Activated naive CD4-positive, alpha-beta T cell treated with anti-CD3 and anti-CD28 coated beads for 36 hours (primary cell): ENCODE data around the gene PTPRQ. TPM values are rescaled to one million over a fixed set of nuclear protein-coding genes. Genes with fewer than 3 reads are reported as not detected.
"Not testable (repeated sequence)": the region's sequence is repeated elsewhere in the genome, so short reads cannot be mapped to it uniquely, and the experiment has no call there.

Experiments
- CTCF ChIA-PET: fragments of 350-600 bp; sonication (Branson Sonifier 250); formaldehyde crosslinking; loops from one replicate; lab custom pipeline; 2021; ENCODE audit warnings: antibody characterized with exemption; lab: Charles Lee
- DNase-seq: peaks from one replicate; pipeline ENCODE4 v3.0.0-alpha.2; 2020
- H3K27ac Mint-ChIP-seq: one replicate; pipeline ENCODE4 v1.8.0; 2021; ENCODE audit warnings: mild to moderate bottlenecking, mixed read lengths
- H3K27me3 Mint-ChIP-seq: one replicate; pipeline ENCODE4 v1.8.0; 2021; ENCODE audit warnings: low read depth, mixed read lengths
- H3K36me3 Mint-ChIP-seq: one replicate; pipeline ENCODE4 v1.8.0; 2021; ENCODE audit warnings: low read depth, mixed read lengths
- H3K4me1 Mint-ChIP-seq: one replicate; pipeline ENCODE4 v1.8.0; 2021; ENCODE audit warnings: low read depth, mixed read lengths
- H3K4me3 Mint-ChIP-seq: one replicate; pipeline ENCODE4 v1.8.0; 2021; ENCODE audit warnings: mild to moderate bottlenecking, moderate library complexity, mixed read lengths
- H3K9me3 Mint-ChIP-seq: one replicate; pipeline ENCODE4 v1.8.0; 2021; ENCODE audit warnings: mixed read lengths
- intact Hi-C: fragments of 100-400 bp; cut with micrococcal nuclease; formaldehyde crosslinking; loops from one replicate; pipeline ENCODE4 v1.15.1; 2023
- total RNA-seq, 2 experiments: library from RNA; stranded (reverse); gene quantifications; one replicate each; pipeline ENCODE4 v1.2.3, GENCODE V29; 2021

Gene PTPRQ
- total RNA-seq, 2 experiments from 2014 or later = not detected

- Mint-ChIP-seq H3K27ac (no peak overlapping the region), H3K36me3 (no peaks in the 10 kb centered on the region), H3K4me1 (no peaks in the 10 kb centered on the region), H3K9me3 (no peaks in the 10 kb centered on the region), H3K27me3 (no peaks in the 10 kb centered on the region), H3K4me3 (no peak overlapping the region)
- CTCF ChIA-PET = no interaction called here
- DNase-seq = no peak
- intact Hi-C loops = no loop called here
Measured at GRCh38 chr12:80441921-80442320, 2.1 kb upstream of the PTPRQ start.

- Mint-ChIP-seq H3K36me3 (no peaks in the 10 kb centered on the region), H3K4me1 (no peaks in the 10 kb centered on the region), H3K4me3 (no peak overlapping the region), H3K27me3 (no peaks in the 10 kb centered on the region), H3K27ac (no peak overlapping the region), H3K9me3 (no peaks in the 10 kb centered on the region)
- intact Hi-C loops = no loop called here
- CTCF ChIA-PET = no interaction called here
- no peak for DNase-seq
Measured at GRCh38 chr12:80442426-80443222, 1.4 kb upstream of the PTPRQ start.

- H3K27ac Mint-ChIP-seq = no peak overlapping the region
- no peaks in the 10 kb centered on the region for H3K4me1 Mint-ChIP-seq
- H3K36me3 Mint-ChIP-seq = no peaks in the 10 kb centered on the region
- intact Hi-C loops = no loop called here
- no peak overlapping the region for H3K4me3 Mint-ChIP-seq
- no peaks in the 10 kb centered on the region for H3K27me3 Mint-ChIP-seq
- DNase-seq = no peak
- CTCF ChIA-PET = no interaction called here
- no peaks in the 10 kb centered on the region for H3K9me3 Mint-ChIP-seq
Measured at GRCh38 chr12:80445083-80445793, 1.2 kb downstream of the PTPRQ start.

- Mint-ChIP-seq H3K36me3 (no peaks in the 10 kb centered on the region), H3K27me3 (no peaks in the 10 kb centered on the region), H3K4me1 (no peaks in the 10 kb centered on the region), H3K27ac (no peak overlapping the region), H3K4me3 (no peak overlapping the region), H3K9me3 (peaks cover 3% of the 10 kb centered on the region)
- DNase-seq = no peak
- CTCF ChIA-PET = no interaction called here
- intact Hi-C loops = no loop called here
Measured at GRCh38 chr12:80456513-80456912, 12.5 kb downstream of the PTPRQ start.

- CTCF ChIA-PET = no interaction called here
- no peaks in the 10 kb centered on the region for H3K27me3 Mint-ChIP-seq
- H3K36me3 Mint-ChIP-seq = no peaks in the 10 kb centered on the region
- H3K4me1 Mint-ChIP-seq = no peaks in the 10 kb centered on the region
- H3K9me3 Mint-ChIP-seq = peaks cover 3% of the 10 kb centered on the region
- intact Hi-C loops = no loop called here
- H3K27ac Mint-ChIP-seq = no peak overlapping the region
- no peak for DNase-seq
- no peak overlapping the region for H3K4me3 Mint-ChIP-seq
Measured at GRCh38 chr12:80460972-80461371, 16.9 kb downstream of the PTPRQ start.

- CTCF ChIA-PET, intact Hi-C loops, H3K36me3 Mint-ChIP-seq, H3K9me3 Mint-ChIP-seq, H3K27ac Mint-ChIP-seq, H3K4me3 Mint-ChIP-seq, DNase-seq, H3K4me1 Mint-ChIP-seq, H3K27me3 Mint-ChIP-seq: not testable (repeated sequence)
Measured at GRCh38 chr12:80461851-80462250, 17.8 kb downstream of the PTPRQ start.

- DNase-seq = no peak
- intact Hi-C loops = loop anchor here (10.0 kb wide), 1 partner anchor 1155 kb away; no protein-coding TSS in a partner anchor
- Mint-ChIP-seq H3K9me3 (peaks cover 2% of the 10 kb centered on the region), H3K27me3 (no peaks in the 10 kb centered on the region), H3K4me3 (no peak overlapping the region), H3K27ac (no peak overlapping the region), H3K4me1 (no peaks in the 10 kb centered on the region), H3K36me3 (no peaks in the 10 kb centered on the region)
- CTCF ChIA-PET = no interaction called here
Measured at GRCh38 chr12:80469681-80470080, 25.6 kb downstream of the PTPRQ start.

GRCh38 chr12:80470403-80470802 lies 26.4 kb downstream of the PTPRQ start:
- Mint-ChIP-seq H3K27ac (no peak overlapping the region), H3K9me3 (peaks cover 2% of the 10 kb centered on the region), H3K27me3 (no peaks in the 10 kb centered on the region), H3K4me3 (no peak overlapping the region), H3K4me1 (no peaks in the 10 kb centered on the region), H3K36me3 (no peaks in the 10 kb centered on the region)
- no peak for DNase-seq
- intact Hi-C loops = loop anchor here (10.0 kb wide), 1 partner anchor 1154 kb away; no protein-coding TSS in a partner anchor
- CTCF ChIA-PET = no interaction called here

GRCh38 chr12:80472236-80472635 lies 28.2 kb downstream of the PTPRQ start:
- H3K9me3 Mint-ChIP-seq = no peaks in the 10 kb centered on the region
- H3K27ac Mint-ChIP-seq = no peak overlapping the region
- H3K4me3 Mint-ChIP-seq = no peak overlapping the region
- no peak for DNase-seq
- H3K36me3 Mint-ChIP-seq = no peaks in the 10 kb centered on the region
- H3K27me3 Mint-ChIP-seq = no peaks in the 10 kb centered on the region
- CTCF ChIA-PET = no interaction called here
- intact Hi-C loops = loop anchor here (10.0 kb wide), 1 partner anchor 1153 kb away; no protein-coding TSS in a partner anchor
- H3K4me1 Mint-ChIP-seq = no peaks in the 10 kb centered on the region

GRCh38 chr12:80472911-80473500 lies 29.0 kb downstream of the PTPRQ start:
- H3K27ac Mint-ChIP-seq = no peak overlapping the region
- CTCF ChIA-PET = interaction anchor here (0.7 kb wide), 1 partner anchor 1270 kb away, joined by 3 read pairs; no protein-coding TSS in a partner anchor
- intact Hi-C loops = loop anchor here (1.0 to 10.0 kb wide), 3 partner anchors 237 to 1152 kb away; no protein-coding TSS in a partner anchor
- no peaks in the 10 kb centered on the region for H3K4me1 Mint-ChIP-seq
- H3K9me3 Mint-ChIP-seq = no peaks in the 10 kb centered on the region
- H3K4me3 Mint-ChIP-seq = no peak overlapping the region
- H3K36me3 Mint-ChIP-seq = no peaks in the 10 kb centered on the region
- DNase-seq = peak; percentile 4
- no peaks in the 10 kb centered on the region for H3K27me3 Mint-ChIP-seq

GRCh38 chr12:80477521-80478145 lies 33.6 kb downstream of the PTPRQ start:
- not testable (repeated sequence) for H3K27me3 Mint-ChIP-seq
- intact Hi-C loops = loop anchor here (10.0 kb wide), 1 partner anchor 1147 kb away; no protein-coding TSS in a partner anchor

GRCh38 chr12:80484746-80485145 lies 40.7 kb downstream of the PTPRQ start:
- no peaks in the 10 kb centered on the region for H3K27me3 Mint-ChIP-seq
- no peaks in the 10 kb centered on the region for H3K36me3 Mint-ChIP-seq
- no peak overlapping the region for H3K4me3 Mint-ChIP-seq

More at GRCh38 chr12:80477521-80478145, 33.6 kb downstream of the PTPRQ start:
- CTCF ChIA-PET, H3K27ac Mint-ChIP-seq, H3K36me3 Mint-ChIP-seq, H3K9me3 Mint-ChIP-seq, H3K4me3 Mint-ChIP-seq, H3K4me1 Mint-ChIP-seq, DNase-seq: not testable (repeated sequence)

More at GRCh38 chr12:80484746-80485145, 40.7 kb downstream of the PTPRQ start:
- no peak for DNase-seq
- Mint-ChIP-seq H3K27ac (no peak overlapping the region), H3K4me1 (no peaks in the 10 kb centered on the region), H3K9me3 (peaks cover 2% of the 10 kb centered on the region)
- CTCF ChIA-PET = no interaction called here
- intact Hi-C loops = no loop called here
